Ovary (tissue), 3 donors: Measurements from ENCODE around the gene GFRA1.

Experiments used
- EP300 ChIP-seq: sonication (generic); formaldehyde crosslinking; IDR thresholded peaks from one replicate; pipeline ENCODE4 v1.6.1; 2017; ENCODE audit warnings: antibody characterized with exemption
- POLR2A ChIP-seq: fragments of 450-650 bp; IDR thresholded peaks from one replicate; pipeline ENCODE4 v1.6.1; 2017; ENCODE audit warnings: antibody characterized with exemption, mild to moderate bottlenecking, moderate library complexity
- TF ChIP-seq, protein P1 (sequence below), 3 donors: fragments of 450-650 bp in 2 of 3; fragments of 200-600 bp in 1 of 3; IDR thresholded peaks; one replicate each; pipeline versions ENCODE4 v1.5.1 to v1.8.0; 2016 to 2022; ENCODE audit warnings: antibody characterized with exemption in 3 of 3, mild to moderate bottlenecking in 1 of 3
- donor health status: DM: no; HTN: no; CAD: no.

DNA sequence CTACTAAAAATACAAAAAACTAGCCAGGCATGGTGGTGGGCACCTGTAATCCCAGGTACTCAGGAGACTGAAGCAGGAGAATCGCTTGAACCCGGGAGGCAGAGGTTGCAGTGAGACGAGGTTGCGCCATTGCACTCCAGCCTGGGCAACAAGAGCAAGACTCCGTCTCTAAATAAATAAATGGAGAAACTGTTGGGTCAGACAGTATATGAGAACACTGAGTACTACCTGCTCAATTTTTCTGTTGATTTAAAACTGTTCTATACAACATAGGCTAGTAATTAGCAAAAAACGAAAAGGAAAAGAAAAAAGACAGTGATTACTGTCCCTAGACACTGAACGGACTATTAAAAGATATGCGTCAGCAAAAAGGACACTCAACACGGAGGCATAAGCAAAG, 26.7 kb downstream of the GFRA1 start:
- TF ChIP-seq, protein P1, sequence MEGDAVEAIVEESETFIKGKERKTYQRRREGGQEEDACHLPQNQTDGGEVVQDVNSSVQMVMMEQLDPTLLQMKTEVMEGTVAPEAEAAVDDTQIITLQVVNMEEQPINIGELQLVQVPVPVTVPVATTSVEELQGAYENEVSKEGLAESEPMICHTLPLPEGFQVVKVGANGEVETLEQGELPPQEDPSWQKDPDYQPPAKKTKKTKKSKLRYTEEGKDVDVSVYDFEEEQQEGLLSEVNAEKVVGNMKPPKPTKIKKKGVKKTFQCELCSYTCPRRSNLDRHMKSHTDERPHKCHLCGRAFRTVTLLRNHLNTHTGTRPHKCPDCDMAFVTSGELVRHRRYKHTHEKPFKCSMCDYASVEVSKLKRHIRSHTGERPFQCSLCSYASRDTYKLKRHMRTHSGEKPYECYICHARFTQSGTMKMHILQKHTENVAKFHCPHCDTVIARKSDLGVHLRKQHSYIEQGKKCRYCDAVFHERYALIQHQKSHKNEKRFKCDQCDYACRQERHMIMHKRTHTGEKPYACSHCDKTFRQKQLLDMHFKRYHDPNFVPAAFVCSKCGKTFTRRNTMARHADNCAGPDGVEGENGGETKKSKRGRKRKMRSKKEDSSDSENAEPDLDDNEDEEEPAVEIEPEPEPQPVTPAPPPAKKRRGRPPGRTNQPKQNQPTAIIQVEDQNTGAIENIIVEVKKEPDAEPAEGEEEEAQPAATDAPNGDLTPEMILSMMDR (IDR thresholded peaks at IDR 0.05) = no peak
- TF ChIP-seq POLR2A (no peak), EP300 (no peak)
